AG09309 (cell line): ENCODE results near the gene INPP5A.

ENCODE experiments used
- DNase-seq: peaks from one replicate; pipeline ENCODE4 v3.0.0-alpha.2; 2010; ENCODE audit warnings: low read depth
- H3K4me3 ChIP-seq: 2 replicates; pipeline ENCODE4 v1.5.1; 2011; ENCODE audit warnings: mild to moderate bottlenecking, low read depth, low read length, moderate library complexity; ENCODE audit not compliant: control insufficient read depth
- CTCF ChIP-seq: IDR thresholded peaks from 2 replicates; pipeline ENCODE4 v1.5.1; 2011; ENCODE audit warnings: mild to moderate bottlenecking, low read depth, low read length, inconsistent platforms; ENCODE audit not compliant: insufficient read depth, control insufficient read depth; ENCODE audit errors: missing control alignments

The INPP5A gene

GRCh38 chr10:132810807-132811700 is 273.5 kb downstream of the INPP5A start:
- H3K4me3 ChIP-seq, result no peak overlapping the region
- no peak for DNase-seq
- no peak for TF ChIP-seq CTCF

DNA sequence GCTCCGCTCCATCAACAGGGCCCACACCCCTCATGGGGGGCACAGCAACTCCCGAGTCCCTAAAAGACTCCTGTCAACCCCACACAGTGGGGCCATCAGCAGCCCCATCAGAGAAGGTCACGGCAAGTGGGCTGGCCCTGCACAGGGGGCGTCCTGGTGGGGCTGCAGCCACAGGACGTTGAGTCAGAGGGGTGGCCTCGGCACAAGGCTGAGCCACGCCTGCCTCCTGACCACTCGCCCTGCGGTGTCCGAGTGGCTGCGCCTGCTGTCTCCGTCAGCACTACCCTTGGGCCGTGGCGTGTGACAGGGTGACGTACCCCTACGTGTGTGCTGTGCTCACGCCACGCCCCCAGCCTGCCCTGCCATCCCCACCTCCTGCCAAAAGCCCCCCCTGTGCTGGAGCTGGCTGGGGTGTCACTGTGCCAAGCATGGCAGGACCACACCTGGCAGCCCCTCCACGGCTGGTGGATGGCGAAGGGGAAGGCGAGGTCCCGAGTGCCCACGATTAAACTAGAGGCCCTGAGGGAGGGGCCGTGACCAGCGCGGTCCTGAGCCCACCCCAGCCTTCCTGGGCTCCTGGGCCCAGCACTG is 274.4 kb downstream of the INPP5A start:
- H3K4me3 ChIP-seq, result no peak overlapping the region
- no peak for DNase-seq
- no peak for TF ChIP-seq CTCF

DNA sequence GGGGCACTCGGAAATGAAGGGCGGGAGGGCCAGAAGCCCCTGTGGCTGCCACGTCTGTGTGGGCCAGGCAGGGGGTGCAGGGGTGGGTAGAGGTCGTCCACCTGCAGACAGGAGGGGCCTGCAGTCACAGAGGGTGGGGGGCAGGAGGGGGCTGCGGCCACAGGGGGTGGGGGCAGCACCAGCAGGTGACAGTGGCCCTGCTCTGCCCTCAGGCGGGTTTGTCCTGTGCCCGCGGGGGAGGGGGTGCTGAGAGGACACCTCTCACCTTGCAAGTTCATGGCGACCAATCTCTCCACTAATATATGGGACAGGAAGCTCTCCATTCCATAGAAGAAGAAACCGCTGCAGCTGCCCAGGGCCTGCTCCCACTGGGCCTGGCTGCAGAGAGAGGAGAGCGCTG is 274.9 kb downstream of the INPP5A start:
- no peak for DNase-seq

DNA sequence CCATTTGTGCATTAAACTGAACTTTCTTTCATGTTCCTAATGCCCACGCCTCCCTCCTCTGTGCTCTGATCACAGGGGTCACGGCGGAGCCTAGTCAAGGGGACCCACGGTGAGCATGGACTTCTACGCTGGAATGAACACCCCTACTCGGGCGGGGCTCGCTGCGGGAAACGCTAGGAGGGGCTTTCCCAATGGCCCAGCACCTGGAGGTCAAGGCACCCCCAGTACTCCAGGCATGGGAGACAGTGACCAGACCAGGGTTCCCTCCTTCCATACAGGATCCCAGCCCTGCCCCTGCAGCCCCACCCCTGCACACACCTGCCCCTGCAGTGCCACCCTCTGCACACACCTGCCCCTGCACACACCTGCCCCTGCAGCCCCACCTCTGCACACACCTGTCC is 275.4 kb downstream of the INPP5A start:
- DNase-seq, result no peak
- no peak overlapping the region for H3K4me3 ChIP-seq
- TF ChIP-seq CTCF, result no peak

More for the DNA sequence above, 274.9 kb downstream of the INPP5A start:
- no peak for TF ChIP-seq CTCF
- no peak overlapping the region for H3K4me3 ChIP-seq

- no peak for TF ChIP-seq CTCF
- no peak for DNase-seq
- no peak overlapping the region for H3K4me3 ChIP-seq
These were observed 276.2 kb downstream of the INPP5A start for GRCh38 chr10:132813560-132814468.

- no peak for TF ChIP-seq CTCF
- DNase-seq, result no peak
- no peak overlapping the region for H3K4me3 ChIP-seq
These were observed 276.9 kb downstream of the INPP5A start for GRCh38 chr10:132814469-132814856.
